Activated naive CD4-positive, alpha-beta T cell treated with Interleukin-2 at 50 U/mL for 16 hours (primary cell): ENCODE measurements around the gene UBE2G1.
"Not testable (repeated sequence)": the region's sequence is repeated elsewhere in the genome, so short reads cannot be mapped to it uniquely, and the experiment has no call there.

Experiments
- DNase-seq: peaks from one replicate; pipeline ENCODE4 v3.0.0-alpha.2; 2020

UBE2G1 gene, protein sequence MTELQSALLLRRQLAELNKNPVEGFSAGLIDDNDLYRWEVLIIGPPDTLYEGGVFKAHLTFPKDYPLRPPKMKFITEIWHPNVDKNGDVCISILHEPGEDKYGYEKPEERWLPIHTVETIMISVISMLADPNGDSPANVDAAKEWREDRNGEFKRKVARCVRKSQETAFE

DNA sequence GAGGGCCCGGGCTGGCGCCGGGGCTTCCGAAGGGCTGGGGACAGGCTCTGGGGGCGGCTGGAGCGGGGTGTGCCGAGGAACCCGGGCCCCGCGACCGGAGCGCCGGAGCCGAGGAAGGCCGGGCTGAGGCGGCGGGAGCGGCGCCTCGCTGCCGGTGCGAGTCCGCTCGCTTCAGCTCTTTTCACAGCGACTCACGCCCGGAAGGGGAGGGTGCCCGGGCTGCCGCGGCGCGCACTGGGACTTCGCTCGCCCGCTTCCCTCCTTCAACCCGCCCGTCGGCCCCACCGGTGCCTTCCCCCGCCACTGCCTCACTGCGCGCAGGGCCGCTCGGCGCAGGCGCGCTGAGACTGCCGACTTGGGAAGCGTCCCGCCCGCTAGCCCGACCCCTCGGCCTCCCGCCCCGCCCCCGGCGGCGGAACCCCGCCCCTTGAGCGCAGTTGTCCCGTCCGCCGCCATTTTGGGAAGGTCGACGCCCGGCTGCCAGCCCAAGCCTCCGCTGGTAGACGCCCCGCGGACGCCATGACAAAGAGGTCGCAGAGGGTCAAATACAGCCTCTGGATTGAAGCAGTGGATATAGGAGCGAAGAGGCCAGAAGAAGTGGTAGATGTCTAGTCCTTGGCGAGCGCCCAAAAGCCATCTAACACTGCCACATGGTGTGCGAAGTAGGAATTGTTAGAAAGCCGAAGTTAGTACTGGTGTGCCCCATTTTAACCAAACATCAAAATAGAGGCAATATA, at the start of gene UBE2G1:
TSS of gene UBE2G1 (minus strand) at position 349 of the 737 bp plus-strand sequence. CDS start 359 bp downstream, outside the sequence.
- DNase-seq, result peak; percentile 99

DNA sequence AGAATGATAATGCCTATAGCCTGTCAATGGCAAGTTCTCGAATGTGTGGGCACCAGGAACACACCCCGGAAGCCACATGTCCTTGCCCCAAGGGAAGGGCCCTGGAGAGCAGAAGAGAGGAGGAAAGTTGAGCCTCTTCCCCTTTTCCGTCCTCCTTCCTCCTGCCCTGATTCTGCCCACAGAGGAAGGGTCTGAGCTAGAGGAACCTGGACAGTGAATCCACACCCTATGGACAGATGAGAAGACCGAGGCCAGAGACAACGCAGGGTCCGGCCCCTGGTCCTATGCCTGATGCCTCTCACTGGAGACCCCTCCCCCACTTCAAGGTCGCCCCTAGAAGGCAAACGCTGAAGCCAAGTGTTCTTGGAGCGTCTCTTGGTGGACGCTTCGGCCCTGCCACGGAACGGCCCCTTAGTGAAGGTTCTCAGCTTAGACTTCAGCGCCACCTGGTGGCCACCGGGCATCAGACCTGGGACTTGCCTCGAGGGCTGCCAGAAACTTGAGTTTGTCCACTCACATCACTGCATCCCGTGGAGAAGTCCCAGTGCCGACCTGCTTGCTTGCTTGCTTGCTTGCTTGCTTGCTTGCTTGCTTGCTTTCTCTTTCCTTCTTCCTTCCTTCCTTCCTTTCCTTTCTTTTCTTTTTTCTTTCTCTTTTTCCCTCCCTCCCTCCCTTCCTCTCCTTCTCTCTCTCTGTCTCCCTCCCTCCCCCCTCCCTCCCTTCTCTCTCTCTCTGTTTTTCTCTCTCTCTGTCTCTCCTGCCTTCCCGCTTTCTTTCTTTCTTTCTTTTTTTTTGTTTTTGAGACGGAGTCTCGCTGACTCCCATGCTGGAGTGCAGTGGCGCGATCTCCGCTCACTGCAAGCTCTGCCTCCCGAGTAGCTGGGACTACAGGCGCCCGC, 46.7 kb upstream of the UBE2G1 start:
- peak; percentile 91 for DNase-seq

DNA sequence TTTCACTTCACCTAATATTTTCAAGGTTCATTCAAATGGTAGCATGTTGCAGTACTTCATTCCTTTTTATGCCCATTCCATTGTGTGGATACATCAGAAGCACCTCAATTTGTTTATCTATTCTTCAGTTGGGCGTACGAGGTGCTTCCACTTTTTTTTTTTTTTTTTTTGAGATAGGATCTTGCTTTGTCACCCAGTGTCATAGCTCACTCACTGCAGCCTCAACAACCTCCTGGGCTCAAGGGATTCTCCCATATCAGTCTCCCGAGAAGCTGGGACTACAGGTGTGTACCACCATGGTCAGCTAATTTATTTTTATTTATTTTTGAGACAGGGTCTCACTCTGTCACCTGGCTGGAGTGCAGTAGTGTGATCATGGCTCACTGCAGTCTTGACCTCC, 44.7 kb upstream of the UBE2G1 start:
- no peak for DNase-seq

DNA sequence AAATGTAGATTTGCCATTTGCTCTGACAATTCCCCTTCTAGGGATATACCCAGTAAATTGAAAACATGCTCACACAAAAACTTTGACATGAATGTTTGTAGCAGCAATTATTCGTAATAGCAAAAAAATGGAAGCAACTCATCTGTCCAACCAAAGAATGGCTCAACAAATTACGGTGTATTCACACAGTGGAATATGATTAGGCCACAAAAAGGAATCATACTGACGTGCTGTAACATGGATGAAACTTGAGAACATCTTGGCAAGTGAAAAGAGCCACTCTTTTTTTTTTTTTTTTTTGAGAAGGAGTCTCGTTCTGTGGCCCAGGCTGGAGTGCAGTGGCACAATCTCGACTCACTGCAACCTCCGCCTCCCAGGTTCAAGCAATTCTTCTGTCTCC, 43.2 kb upstream of the UBE2G1 start:
- DNase-seq, result no peak

DNA sequence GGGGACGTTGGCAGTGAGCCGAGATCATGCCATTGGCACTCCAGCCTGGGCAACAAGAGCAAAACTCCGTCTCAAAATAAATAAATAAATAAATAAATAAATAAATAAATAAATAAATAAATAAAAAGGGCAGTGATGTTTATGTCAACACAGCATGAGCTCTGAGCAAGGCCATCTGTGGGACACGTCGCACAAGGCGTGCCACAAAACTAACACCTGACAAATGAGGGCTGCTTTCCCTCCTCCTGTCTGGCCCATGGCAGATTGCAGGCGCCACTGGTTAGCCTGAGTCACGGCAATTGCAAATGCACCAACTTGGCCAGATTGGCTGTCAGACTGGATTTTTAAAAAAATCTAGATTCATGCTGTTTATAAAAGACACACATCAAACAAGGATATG, 41.4 kb upstream of the UBE2G1 start:
- DNase-seq, result no peak

DNA sequence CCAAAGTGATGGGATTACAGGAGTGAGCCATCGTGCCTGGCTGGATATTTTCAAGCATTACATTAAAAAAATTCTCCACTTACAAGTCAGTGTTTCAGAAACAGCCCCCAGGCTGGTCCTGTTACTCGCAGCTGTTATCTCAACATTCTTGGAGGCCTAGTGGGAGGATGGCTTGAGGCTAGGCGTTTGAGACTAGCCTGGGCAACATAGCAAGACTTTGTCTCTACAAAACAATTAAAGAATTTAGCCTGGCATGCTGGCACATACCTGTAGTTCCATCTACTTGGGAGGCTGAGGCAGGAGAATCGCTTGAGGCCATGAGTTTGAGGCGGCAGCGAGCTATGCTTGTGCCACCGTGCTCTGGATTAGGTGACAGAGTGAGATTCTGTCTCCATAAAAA, 40.7 kb upstream of the UBE2G1 start:
- DNase-seq, result no peak

DNA sequence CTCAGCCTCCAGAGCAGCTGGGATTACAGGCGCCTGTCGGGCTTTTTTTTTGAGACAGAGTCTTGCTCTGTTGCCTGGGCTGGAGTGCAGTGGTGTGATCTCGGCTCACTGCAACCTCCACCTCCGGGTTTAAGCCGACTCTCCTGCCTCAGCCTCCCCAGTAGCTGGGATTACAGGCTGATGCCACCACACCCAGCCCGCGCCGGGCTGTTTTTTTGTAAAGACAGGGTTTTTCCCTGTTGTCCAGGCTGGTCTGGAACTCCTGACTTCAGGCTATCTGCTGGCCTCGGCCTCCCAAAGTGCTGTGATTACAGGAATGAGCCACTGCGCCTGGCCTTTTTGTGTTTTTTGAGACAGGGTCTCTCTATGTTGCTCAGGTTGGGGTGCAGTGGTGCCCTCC, 39.9 kb upstream of the UBE2G1 start:
- DNase-seq, result no peak

DNA sequence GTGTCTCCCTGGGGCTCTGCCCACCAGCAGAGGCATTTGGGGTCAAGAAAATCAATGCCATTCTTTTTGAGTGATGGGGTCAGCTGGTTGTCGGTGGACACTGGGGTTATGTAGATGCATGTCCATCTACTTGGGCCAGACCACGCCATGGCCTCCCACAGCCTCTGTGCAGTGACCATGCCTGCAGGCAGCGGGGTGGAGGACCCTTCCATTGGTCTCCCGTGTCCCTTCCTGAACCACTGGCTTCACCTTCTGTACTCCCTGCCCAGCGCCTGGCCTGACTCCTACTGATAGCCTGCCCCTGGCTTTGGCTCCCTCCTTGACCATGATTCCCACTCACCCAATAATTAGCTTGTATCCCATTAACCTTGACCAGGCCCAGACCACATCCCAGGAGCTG, 39.2 kb upstream of the UBE2G1 start:
- no peak for DNase-seq

DNA sequence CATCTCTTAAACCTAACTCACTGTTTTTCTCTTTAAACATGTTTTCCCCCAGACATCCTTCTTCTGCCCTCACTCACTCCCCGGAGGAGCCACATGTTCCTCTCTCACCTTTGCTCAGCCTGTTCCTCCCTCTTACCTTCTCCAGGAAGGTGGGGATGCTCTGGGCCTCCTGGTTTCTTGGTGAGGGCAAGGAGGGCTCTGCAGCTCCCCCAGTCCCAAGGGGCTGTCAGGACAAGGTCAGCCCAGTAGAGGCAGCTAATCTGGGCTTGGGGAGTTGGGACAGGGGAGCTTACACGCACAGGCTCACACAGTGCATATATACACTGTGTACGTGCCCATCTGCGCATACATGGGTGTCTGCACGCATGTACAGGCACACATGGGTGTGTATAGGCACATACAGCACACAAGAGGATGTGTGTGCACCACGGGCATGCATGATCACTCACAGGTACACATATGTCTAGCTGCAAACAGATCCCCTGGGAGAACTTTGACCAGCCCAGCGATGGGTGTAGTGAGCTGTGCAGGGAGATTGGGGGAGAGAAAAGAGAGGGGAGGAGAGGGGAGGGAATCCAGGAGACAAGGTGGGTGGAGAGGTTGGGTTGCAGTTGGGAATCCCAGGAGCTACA, 38.7 kb upstream of the UBE2G1 start:
- no peak for DNase-seq

DNA sequence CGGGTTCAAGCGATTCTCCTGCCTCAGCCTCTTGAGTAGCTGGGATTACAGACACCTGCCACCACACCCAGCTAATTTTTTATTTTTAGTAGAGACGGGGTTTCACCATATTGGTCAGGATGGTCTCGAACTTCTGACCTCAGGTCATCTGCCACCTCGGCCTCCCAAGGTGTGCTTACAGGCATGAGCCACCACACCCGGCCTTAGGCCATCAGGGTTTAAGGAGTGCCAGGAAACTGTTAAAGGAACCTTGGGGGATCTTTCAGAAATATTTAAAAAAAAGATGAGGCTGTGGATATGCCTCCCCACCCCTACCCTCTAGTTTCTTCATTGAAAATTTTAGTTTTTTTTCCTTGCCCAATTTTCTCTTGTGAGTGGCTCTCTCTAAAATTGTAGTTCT, 31.4 kb upstream of the UBE2G1 start:
- DNase-seq, result no peak

DNA sequence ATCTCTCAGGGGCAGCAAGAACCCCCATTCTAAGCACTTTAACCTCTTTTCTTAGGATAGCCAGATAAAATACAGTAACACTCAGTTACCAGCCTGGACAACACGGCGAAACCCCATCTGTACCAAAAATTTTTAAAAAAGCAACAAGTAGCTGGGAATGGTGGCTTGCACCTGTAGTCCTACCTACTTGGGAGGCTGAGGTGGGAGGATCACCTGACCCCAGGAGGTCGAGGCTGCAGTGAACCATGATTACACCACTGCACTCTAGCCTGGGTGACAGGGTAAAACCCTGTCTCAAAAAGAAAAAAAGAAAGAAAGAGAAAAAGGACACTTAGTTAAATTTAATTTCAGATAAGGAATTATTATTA, 28.6 kb upstream of the UBE2G1 start:
- no peak for DNase-seq

DNA sequence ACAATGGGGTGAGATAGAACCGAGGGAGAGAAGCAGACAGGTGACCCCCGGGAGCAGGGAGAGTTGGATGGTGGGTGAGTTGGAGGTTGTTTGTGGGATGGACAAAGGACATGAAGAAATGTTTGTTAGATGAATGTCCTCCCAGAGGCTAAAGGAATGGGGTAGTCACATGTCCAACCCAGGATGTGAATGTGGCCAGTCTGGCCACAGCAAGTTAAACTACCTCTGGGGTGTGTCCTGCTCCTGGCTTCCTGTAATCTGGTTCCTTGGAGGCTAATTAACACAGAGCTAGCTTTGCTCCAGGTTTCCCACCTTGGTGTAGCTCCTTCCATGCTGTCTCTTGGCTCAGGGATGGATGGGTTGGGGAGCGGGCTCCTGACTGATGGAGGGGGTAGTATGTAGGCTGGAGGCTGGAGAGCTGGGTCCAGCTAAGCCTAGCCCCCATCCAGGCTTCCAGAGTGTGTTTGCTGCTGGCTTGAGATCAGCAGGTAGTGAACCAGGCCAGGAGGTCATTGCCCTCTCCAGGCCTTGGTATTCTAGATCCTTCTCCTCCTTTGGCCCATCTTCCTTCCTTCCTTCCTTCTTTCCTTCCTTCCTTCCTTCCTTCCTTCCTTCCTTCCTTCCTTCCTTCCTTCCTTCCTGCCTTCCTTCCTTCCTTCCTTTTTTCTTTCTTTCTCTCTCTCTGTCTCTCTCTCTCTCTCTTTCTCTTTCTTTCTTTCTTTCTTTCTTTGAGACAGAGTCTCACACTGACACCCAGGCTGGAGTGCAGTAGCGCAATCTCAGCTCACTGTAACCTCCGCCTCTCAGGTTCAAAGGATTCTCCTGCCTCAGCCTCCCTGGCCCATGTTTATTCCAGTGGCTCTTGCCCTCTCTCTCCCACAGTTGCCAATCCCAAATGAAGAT, 28.0 kb upstream of the UBE2G1 start:
- no peak for DNase-seq

DNA sequence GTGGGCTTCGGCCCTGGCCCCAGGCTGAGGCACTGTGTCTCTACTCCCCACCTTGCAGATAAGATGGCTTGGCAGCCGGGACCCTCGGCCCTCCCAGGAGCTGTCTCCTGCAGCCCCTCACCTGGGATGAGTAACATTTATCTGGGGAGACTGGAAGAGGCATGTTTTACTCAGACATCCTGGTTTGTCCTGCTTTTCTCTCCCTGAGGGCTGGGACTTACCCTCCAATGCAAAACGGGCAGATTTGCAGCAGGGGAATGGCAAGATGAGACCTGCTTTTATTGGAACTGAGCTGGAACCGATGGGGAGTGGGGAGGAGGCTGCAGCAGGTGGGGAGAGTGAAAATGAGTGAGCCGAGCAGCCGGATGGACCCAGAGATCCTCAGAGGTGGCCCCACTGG, 27.3 kb upstream of the UBE2G1 start:
- no peak for DNase-seq

DNA sequence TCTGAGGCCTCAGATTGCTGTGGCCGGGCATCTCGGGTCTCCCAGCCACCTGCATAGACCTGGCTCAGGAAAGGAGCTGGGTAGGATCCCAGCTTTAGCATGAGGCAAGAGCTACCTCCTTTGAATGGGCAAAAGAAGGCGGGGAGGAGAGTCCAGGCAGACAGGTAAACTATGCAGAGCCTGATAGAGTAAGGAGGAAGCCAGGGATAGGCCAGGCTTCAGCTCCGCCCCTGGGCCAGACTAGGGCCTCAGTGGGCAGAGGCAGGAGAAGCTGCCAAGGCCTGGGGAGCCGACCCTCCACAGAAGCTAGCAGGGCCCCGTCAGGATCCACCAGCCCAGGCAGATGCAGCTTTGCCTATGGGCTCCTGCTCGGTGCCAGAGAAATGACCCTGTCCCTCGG, 22.6 kb upstream of the UBE2G1 start:
- DNase-seq, result no peak

DNA sequence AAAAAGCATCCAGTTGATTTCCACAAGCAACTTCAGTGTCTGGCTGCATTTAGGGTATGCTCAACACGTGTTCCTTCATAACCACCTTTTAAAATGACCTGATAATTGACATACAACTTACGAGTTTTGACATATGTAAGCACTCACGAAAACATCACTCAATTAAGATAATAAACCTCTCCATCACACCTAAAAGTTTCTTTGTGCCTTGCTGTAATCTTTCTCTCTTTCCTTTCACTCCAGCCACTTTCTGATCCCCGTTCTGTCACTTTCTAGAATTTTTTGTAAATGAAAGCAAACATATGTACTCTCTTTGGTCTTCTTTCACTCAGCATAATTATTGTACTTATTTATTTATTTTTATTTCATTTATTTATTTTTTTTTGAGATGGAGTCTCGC, 20.7 kb upstream of the UBE2G1 start:
- DNase-seq, result no peak

DNA sequence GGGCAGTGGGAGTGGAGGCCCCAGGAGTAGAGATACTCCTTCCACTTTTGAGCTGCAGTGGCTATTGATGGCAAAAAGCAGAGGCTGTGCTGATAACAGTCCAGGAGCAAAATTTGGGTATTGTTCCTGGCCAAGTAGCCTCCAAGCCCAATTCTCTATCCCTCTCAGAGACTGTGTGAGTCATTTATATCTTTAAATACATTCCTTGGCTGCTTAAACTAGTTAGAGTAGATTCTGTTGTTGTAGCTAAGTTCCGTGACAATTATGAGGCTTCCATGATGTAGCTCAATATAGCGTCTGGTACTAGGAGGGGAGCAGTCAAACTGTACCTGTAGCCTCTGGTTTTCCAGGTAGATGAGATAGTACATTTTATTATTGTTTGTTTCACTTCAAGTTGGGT, 19.9 kb upstream of the UBE2G1 start:
- DNase-seq, result no peak

DNA sequence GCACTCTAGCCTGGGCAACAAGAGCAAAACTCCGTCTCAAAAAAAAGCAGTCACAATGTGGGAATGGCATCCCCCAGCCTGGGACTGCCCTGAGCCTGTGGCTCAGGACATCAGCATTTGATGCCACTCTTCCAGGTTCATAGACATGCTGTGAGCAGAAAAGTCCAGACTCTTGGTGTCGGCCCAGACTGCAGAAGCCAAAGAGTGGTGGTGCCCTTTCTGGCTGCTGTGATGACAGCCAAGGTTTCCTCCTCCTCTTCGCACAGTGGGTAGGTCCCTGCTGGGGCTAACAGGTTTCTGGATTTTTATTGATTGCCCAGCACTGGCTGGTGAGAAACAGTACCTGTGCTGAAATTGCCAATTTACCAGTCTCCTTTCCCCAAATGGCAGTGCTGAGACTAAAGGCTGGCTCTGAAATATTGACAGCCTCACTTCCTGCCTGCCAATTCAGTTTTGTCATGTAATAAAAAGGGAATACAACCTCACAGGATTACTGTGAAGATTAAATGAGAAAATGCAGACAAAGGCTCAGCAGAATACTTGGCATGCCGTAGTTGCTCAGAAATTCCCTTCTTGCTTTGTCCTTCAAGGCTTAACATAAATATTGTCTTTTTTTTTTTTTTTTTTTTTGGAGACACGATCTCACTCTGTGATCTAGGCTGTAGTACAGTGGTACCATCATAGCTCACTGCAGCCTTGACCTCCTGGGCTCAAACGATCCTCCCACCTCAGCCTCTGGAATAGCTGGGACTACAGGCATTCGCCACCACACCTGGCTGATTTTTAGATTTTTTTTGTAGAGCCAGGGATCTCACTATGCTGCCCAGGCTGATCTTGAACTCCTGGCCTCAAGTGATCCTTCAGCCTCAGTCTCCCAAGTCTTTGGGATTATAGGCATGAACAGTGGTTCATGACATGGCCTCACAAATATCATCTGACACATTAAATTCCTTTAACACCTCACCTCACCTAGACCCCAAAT, 15.5 kb upstream of the UBE2G1 start:
- DNase-seq, result no peak

DNA sequence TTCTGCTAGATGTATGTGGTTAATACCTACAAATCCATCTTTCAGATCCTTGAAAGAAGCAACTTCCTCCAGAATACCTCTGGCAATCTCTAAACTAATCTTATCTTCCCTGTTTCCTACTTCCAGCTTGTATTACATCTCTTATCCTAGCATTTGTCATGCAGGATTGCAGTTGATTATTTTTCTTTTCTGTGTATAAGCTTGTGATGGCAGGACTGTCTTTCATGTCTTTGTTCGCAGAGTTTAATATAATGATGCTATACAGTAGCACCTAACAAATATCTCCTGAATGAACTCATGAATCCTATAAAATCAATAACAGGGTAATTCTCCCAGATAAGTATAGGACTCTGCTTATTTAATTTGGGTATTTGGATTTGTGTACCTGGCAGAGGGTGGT, 12.2 kb upstream of the UBE2G1 start:
- DNase-seq, result no peak

DNA sequence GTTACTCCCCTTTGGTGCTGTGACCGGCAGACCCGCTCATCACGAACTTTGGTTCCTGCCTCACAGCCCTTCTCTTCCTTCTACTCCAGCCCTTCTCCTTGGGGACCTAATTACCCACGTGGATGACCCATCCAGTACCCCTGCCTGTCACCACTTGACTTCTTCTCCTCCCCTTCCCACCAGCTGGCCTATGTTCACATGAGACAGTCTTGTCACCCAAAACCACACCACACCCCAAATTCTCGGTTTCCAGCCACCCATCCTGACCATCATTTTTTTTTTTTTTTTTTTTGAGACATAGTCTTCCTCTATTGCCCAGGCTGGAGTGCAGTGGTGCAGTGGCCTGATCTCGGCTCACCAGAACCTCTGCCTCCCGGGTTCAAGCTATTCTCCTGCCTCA, 10.8 kb upstream of the UBE2G1 start:
- not testable (repeated sequence) for DNase-seq

DNA sequence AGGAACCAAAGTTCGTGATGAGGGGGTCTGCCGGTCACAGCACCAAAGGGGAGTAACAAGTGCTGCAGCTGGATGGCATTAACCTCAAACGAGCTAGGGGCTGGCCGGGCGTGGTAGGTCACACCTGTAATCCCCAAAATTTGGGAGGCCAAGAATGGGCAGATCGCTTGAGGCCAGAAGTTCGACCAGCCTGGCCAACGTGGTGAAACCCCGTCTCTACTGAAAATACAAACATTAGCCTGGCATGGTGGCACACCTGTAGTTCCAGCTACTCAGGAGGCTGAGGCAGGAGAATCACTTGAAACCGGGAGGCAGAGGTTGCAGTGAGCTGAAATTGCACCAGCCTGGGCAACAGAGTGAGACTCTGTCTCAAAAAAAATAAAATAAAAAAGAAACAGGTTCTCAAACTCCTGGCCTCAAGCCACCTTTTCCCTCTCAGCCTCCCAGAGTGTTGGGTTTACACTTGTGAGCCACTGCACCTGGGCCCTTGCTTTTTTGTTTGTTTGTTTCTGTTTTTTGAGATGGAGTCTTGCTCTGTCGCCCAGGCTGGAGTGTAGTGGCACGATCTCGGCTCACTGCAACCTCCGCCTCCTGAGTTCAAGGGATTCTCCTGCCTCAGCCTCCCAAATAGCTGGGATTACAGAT, 9.4 kb upstream of the UBE2G1 start:
- not testable (repeated sequence) for DNase-seq
